HepG2 (cell line): ENCODE results near the gene ZNF669. TPM values are rescaled to one million over a fixed set of nuclear protein-coding genes. Genes with fewer than 3 reads are reported as not detected.
A peak's percentile ranks its signal among the peaks of the same experiment; 100 is the strongest.

ENCODE experiments used
- CEBPG ChIP-seq: IDR thresholded peaks from 2 replicates; pipeline ENCODE4 v1.6.1; 2016
- FOXP1 ChIP-seq, 2 experiments: fragments of 450-650 bp in 1 of 2; IDR thresholded peaks; 2 replicates each; pipeline ENCODE4 v1.6.1; 2017 to 2018; ENCODE audit warnings: antibody characterized with exemption in 1 of 2
- NFE2L2 ChIP-seq: fragments of 150-350 bp; IDR thresholded peaks from 2 replicates; pipeline ENCODE4 v1.6.1; 2014; ENCODE audit warnings: low read length
- NR2F6 ChIP-seq, 2 experiments: IDR thresholded peaks; 2 replicates each; pipeline ENCODE4 v1.6.1; 2016; ENCODE audit warnings: antibody characterized with exemption in 1 of 2, mild to moderate bottlenecking in 1 of 2
- PAWR ChIP-seq: sonication (generic); formaldehyde crosslinking; IDR thresholded peaks from 2 replicates; pipeline ENCODE4 v1.4.0; 2020; ENCODE audit warnings: missing genetic modification reagents, mild to moderate bottlenecking, borderline replicate concordance
- ZBTB8A ChIP-seq: sonication (generic); formaldehyde crosslinking; IDR thresholded peaks from 2 replicates; pipeline ENCODE4 v1.4.0; 2020; ENCODE audit warnings: mild to moderate bottlenecking, low read depth, missing genetic modification reagents, borderline replicate concordance
- ZC3H4 ChIP-seq: sonication (generic); formaldehyde crosslinking; IDR thresholded peaks from 2 replicates; pipeline ENCODE4 v1.4.0; 2020; ENCODE audit warnings: missing genetic modification reagents, borderline replicate concordance
- ZNF354B ChIP-seq: sonication (generic); formaldehyde crosslinking; IDR thresholded peaks from 2 replicates; pipeline ENCODE4 v1.8.0; 2022; ENCODE audit warnings: mild to moderate bottlenecking, missing genetic modification reagents
- ZNF777 ChIP-seq: sonication (generic); formaldehyde crosslinking; IDR thresholded peaks from 2 replicates; pipeline ENCODE4 v1.4.0; 2020; ENCODE audit warnings: missing genetic modification reagents
- ZNF788 ChIP-seq: sonication (generic); formaldehyde crosslinking; IDR thresholded peaks from 2 replicates; pipeline ENCODE4 v1.5.0; 2020; ENCODE audit warnings: mild to moderate bottlenecking, missing genetic modification reagents, borderline replicate concordance
- polyA plus RNA-seq, 8 experiments: library from polyadenylated mRNA; depleted of rRNA in 3 of 8; stranded (reverse) in 7 of 8; unstranded in 1 of 8; fragments of >200 nt; fragmentation: Illumina TruSeq in 4 of 8; extraction: Trizol in 4 of 8; gene quantifications; 2 replicates each; pipeline versions ENCODE4 v1.2.1 to v1.2.3, GENCODE V29; 2011 to 2016; ENCODE audit warnings: low read depth in 4 of 8, missing spikeins in 1 of 8, mixed read lengths in 1 of 8; ENCODE audit not compliant: insufficient read depth in 1 of 8
- total RNA-seq, 5 experiments: library from RNA; depleted of rRNA; stranded (reverse); fragments of >200 nt; fragmentation: Illumina TruSeq; extraction: Trizol; gene quantifications; 2 replicates each; pipeline ENCODE4 v1.2.3, GENCODE V29; 2016; ENCODE audit warnings: low read depth in 1 of 5
- TF ChIP-seq, protein P1 (sequence below): sonication (generic); formaldehyde crosslinking; IDR thresholded peaks from 2 replicates; pipeline ENCODE4 v1.9.0; 2021; ENCODE audit warnings: missing genetic modification reagents, mild to moderate bottlenecking, borderline replicate concordance
- TF ChIP-seq, protein P2 (sequence below): sonication (generic); formaldehyde crosslinking; IDR thresholded peaks from 2 replicates; pipeline ENCODE4 v1.8.1; 2023; ENCODE audit warnings: missing genetic modification reagents, mild to moderate bottlenecking, borderline replicate concordance
- TF ChIP-seq, protein P3 (sequence below): sonication (generic); formaldehyde crosslinking; IDR thresholded peaks from 2 replicates; pipeline ENCODE4 v1.5.1; 2020; ENCODE audit warnings: missing genetic modification reagents, mild to moderate bottlenecking, borderline replicate concordance
- TF ChIP-seq, protein P4 (sequence below): fragments of 450-650 bp; IDR thresholded peaks from 2 replicates; pipeline ENCODE4 v1.6.1; 2016
- TF ChIP-seq, protein P5 (sequence below): sonication (generic); formaldehyde crosslinking; IDR thresholded peaks from 2 replicates; pipeline ENCODE4 v1.5.1; 2020; ENCODE audit warnings: mild to moderate bottlenecking, missing genetic modification reagents, borderline replicate concordance
- TF ChIP-seq, protein P6 (sequence below): sonication (generic); formaldehyde crosslinking; IDR thresholded peaks from 2 replicates; pipeline ENCODE4 v1.4.0; 2020; ENCODE audit warnings: missing genetic modification reagents

The ZNF669 gene
- total and polyA plus RNA-seq, 2 of the 13 experiments (the other 11 are each of a cell fraction or from before 2014, with no cell fraction given) = 3.1 to 14.6 TPM

DNA sequence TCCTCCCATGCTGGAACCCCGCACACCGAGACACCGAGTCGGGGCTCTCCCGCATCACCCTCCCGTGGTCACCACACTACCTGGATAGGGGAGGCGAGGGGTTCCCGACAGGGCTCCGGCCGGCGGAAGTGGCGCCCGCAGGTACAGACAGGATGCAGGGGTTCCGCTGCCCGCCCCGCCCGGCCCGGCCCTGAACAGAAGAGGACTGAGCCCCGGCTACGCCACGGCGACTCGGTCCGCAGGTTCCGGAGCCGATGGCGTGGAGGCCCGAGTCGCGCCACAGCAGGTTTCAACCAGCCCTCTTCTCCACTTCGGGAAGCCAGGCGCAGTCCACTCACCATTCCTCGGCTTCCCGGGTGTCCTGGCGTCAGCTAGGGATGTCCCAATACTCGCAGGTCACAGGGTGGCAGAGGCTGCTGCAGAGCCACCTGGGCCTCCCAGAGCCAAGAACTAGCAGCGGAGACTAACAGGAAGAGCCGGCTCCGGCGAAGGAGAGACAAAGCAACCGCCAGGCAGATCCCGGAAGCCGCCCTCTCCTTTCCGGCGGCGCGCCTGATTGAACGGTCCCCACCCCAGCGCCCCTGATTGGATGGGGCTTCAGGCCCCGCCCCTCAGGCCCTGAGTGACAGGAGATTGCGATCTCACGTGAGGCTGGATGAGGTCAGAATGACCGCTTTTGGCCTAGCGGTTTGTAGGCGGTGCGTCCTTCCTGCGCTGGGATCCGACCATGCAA is at the start of gene ZNF669 (continued):
- TF ChIP-seq, protein P1, sequence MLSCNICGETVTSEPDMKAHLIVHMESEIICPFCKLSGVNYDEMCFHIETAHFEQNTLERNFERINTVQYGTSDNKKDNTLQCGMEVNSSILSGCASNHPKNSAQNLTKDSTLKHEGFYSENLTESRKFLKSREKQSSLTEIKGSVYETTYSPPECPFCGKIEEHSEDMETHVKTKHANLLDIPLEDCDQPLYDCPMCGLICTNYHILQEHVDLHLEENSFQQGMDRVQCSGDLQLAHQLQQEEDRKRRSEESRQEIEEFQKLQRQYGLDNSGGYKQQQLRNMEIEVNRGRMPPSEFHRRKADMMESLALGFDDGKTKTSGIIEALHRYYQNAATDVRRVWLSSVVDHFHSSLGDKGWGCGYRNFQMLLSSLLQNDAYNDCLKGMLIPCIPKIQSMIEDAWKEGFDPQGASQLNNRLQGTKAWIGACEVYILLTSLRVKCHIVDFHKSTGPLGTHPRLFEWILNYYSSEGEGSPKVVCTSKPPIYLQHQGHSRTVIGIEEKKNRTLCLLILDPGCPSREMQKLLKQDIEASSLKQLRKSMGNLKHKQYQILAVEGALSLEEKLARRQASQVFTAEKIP (CRISPR knock-in tag) = no peak
- TF ChIP-seq ZBTB8A (no peak), ZNF788 (CRISPR knock-in tag) (peak; percentile 85; the same call in 1 of the 2 replicates), FOXP1 (IDR thresholded peaks at IDR 0.05) (no peak), FOXP1 (CRISPR knock-in tag; IDR thresholded peaks at IDR 0.05) (no peak), CEBPG (CRISPR knock-in tag) (peak; percentile 31), NFE2L2 (no peak), PAWR (CRISPR knock-in tag) (no peak), ZNF777 (CRISPR knock-in tag) (no peak), ZNF354B (0 out of 2 replicates have a peak, but pooled peaks have one; percentile 90), ZC3H4 (CRISPR knock-in tag) (no peak), NR2F6 (IDR thresholded peaks at IDR 0.05) (0 out of 2 replicates have a peak, but pooled peaks have one; percentile 14), NR2F6 (CRISPR knock-in tag; IDR thresholded peaks at IDR 0.05) (peak; percentile 55; the same call in 1 of the 2 replicates)
- TF ChIP-seq, protein P2, sequence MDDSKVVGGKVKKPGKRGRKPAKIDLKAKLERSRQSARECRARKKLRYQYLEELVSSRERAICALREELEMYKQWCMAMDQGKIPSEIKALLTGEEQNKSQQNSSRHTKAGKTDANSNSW (CRISPR knock-in tag) = no peak
- TF ChIP-seq, protein P3, sequence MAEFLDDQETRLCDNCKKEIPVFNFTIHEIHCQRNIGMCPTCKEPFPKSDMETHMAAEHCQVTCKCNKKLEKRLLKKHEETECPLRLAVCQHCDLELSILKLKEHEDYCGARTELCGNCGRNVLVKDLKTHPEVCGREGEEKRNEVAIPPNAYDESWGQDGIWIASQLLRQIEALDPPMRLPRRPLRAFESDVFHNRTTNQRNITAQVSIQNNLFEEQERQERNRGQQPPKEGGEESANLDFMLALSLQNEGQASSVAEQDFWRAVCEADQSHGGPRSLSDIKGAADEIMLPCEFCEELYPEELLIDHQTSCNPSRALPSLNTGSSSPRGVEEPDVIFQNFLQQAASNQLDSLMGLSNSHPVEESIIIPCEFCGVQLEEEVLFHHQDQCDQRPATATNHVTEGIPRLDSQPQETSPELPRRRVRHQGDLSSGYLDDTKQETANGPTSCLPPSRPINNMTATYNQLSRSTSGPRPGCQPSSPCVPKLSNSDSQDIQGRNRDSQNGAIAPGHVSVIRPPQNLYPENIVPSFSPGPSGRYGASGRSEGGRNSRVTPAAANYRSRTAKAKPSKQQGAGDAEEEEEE = no peak; the same call in 1 of the 2 replicates
- TF ChIP-seq, protein P4, sequence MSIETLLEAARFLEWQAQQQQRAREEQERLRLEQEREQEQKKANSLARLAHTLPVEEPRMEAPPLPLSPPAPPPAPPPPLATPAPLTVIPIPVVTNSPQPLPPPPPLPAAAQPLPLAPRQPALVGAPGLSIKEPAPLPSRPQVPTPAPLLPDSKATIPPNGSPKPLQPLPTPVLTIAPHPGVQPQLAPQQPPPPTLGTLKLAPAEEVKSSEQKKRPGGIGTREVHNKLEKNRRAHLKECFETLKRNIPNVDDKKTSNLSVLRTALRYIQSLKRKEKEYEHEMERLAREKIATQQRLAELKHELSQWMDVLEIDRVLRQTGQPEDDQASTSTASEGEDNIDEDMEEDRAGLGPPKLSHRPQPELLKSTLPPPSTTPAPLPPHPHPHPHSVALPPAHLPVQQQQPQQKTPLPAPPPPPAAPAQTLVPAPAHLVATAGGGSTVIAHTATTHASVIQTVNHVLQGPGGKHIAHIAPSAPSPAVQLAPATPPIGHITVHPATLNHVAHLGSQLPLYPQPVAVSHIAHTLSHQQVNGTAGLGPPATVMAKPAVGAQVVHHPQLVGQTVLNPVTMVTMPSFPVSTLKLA = 0 out of 2 replicates have a peak, but pooled peaks have one; percentile 16
- TF ChIP-seq, protein P5, sequence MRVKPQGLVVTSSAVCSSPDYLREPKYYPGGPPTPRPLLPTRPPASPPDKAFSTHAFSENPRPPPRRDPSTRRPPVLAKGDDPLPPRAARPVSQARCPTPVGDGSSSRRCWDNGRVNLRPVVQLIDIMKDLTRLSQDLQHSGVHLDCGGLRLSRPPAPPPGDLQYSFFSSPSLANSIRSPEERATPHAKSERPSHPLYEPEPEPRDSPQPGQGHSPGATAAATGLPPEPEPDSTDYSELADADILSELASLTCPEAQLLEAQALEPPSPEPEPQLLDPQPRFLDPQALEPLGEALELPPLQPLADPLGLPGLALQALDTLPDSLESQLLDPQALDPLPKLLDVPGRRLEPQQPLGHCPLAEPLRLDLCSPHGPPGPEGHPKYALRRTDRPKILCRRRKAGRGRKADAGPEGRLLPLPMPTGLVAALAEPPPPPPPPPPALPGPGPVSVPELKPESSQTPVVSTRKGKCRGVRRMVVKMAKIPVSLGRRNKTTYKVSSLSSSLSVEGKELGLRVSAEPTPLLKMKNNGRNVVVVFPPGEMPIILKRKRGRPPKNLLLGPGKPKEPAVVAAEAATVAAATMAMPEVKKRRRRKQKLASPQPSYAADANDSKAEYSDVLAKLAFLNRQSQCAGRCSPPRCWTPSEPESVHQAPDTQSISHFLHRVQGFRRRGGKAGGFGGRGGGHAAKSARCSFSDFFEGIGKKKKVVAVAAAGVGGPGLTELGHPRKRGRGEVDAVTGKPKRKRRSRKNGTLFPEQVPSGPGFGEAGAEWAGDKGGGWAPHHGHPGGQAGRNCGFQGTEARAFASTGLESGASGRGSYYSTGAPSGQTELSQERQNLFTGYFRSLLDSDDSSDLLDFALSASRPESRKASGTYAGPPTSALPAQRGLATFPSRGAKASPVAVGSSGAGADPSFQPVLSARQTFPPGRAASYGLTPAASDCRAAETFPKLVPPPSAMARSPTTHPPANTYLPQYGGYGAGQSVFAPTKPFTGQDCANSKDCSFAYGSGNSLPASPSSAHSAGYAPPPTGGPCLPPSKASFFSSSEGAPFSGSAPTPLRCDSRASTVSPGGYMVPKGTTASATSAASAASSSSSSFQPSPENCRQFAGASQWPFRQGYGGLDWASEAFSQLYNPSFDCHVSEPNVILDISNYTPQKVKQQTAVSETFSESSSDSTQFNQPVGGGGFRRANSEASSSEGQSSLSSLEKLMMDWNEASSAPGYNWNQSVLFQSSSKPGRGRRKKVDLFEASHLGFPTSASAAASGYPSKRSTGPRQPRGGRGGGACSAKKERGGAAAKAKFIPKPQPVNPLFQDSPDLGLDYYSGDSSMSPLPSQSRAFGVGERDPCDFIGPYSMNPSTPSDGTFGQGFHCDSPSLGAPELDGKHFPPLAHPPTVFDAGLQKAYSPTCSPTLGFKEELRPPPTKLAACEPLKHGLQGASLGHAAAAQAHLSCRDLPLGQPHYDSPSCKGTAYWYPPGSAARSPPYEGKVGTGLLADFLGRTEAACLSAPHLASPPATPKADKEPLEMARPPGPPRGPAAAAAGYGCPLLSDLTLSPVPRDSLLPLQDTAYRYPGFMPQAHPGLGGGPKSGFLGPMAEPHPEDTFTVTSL (CRISPR knock-in tag) = peak; percentile 52; the same call in 1 of the 2 replicates
- TF ChIP-seq, protein P6, sequence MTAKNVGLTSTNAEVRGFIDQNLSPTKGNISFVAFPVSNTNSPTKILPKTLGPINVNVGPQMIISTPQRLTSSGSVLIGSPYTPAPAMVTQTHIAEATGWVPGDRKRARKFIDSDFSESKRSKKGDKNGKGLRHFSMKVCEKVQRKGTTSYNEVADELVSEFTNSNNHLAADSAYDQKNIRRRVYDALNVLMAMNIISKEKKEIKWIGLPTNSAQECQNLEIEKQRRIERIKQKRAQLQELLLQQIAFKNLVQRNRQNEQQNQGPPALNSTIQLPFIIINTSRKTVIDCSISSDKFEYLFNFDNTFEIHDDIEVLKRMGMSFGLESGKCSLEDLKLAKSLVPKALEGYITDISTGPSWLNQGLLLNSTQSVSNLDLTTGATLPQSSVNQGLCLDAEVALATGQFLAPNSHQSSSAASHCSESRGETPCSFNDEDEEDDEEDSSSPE = peak; percentile 56; the same call in 1 of the 2 replicates
